ENCODE results near the gene RAD21L1.

The RAD21L1 gene

DNA sequence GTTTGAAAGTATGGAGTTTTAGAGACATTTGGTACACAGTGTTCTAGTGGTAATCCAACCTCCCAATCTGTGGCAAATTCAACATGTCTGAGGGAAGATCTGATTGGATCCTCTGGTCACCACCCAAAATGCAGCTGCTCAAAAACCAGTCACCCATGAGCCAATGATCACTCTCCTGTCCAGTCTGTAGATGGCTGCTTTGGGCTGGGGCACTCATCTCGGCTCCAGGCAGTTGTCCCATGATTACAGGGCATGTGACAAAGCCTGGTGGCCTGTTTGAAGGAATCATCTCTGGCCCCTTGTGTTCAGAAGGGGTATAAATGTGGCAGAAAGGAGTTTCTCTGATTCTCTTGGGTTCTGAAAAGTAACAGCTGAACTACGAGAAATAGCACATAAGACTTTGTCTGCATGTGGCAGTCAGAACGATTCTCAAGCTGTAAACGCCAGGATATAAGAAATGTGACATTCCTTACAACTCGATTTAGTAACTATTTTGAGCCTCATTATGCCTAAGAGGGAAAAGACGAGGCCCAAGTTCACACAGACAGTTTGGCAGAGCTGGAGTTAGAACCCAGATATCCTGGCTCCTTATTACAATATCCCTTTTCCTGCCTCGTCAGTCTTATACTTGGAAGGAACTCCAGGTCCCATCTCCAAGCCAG lies 26.5 kb upstream of the RAD21L1 start:
- peak overlapping the region; percentile 13 for H2AFZ ChIP-seq (ENCODE audit: low read length, unreplicated experiment)
- H3K4me3 ChIP-seq (ENCODE audit: low read depth, low read length), result no peak overlapping the region
- no peaks in the 10 kb centered on the region for H3K4me1 ChIP-seq (ENCODE audit: control insufficient read depth, insufficient read depth, low read length, unreplicated experiment)
- no peak overlapping the region for H3K27ac ChIP-seq (ENCODE audit: low read depth, low read length)
- no peaks in the 10 kb centered on the region for H3K36me3 ChIP-seq (ENCODE audit: insufficient read depth, low read length)
- H3K27me3 ChIP-seq (ENCODE audit: insufficient read depth, low read length), result peaks cover 24% of the 10 kb centered on the region
- H3K79me2 ChIP-seq (ENCODE audit: control insufficient read depth, insufficient read depth, low read length, unreplicated experiment), result no peaks in the 10 kb centered on the region

DNA sequence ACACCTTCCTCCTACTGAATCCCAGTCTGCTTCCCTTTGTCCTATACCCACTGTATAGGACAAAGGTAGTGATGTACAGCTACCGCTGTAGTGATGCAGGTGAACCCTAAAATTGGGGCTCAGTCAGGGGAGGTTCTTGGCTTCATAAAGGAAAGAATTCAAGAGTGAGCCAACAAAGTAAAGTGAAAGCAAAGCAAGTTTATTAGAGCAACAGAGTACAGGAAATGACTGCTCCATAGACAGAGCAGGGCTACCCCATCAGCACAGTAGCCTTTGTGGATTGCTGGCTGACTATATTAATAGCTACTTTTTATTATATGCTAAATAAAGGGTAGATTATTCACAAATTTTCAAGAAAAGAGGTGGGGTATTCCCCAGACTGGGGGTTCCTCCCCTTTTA lies 25.9 kb upstream of the RAD21L1 start:
- H3K4me1 ChIP-seq (ENCODE audit: control insufficient read depth, insufficient read depth, low read length, unreplicated experiment), result no peaks in the 10 kb centered on the region
- H3K36me3 ChIP-seq (ENCODE audit: insufficient read depth, low read length), result no peaks in the 10 kb centered on the region
- peak overlapping the region; percentile 13 for H2AFZ ChIP-seq (ENCODE audit: low read length, unreplicated experiment)
- peaks cover 18% of the 10 kb centered on the region for H3K27me3 ChIP-seq (ENCODE audit: insufficient read depth, low read length)
- no peaks in the 10 kb centered on the region for H3K79me2 ChIP-seq (ENCODE audit: control insufficient read depth, insufficient read depth, low read length, unreplicated experiment)
- H3K4me3 ChIP-seq (ENCODE audit: low read depth, low read length), result no peak overlapping the region
- H3K27ac ChIP-seq (ENCODE audit: low read depth, low read length), result no peak overlapping the region

DNA sequence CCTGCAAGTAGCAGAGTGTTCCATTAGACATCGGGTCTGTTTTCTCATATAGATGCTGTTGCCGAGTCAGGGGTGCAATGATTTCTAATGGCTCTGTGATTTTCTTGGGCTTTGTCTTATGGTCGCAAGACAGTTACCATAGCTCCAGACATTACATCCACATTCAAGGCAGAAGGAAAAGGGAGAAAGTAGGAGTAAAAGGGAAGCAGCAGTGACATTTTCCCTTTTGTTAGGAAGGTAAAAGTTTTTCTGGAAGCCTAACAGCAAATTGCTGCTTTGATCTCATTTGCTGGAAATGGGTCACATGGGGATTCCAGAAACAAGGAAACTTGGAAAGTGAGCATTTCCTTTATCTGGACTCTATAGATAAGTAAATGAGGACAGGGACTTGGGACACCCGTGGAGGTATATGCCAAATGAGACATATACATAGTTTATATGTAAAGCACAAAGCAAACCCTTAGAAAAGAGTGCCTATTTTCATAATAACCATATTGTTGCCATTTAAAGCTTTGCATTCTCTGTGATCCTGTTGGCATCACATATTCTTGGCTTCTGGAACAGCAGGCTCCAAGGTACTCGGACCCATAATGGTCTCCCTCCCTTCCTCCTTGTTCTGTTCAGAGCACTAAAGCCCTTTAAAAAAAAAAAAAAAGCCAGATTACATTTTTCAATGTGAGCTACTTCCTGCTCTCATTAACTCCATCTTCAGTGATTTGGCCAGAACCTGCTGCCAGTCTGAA lies 22.9 kb upstream of the RAD21L1 start, which contains the start of gene C20orf202:
TSS of gene C20orf202 (plus strand) at position 693 of the 743 bp plus-strand sequence. CDS start 132 bp downstream, outside the sequence.
- no peak within 1 kb of the TSS for H3K4me3 ChIP-seq (ENCODE audit: low read depth, low read length)
- H3K79me2 ChIP-seq (ENCODE audit: control insufficient read depth, insufficient read depth, low read length, unreplicated experiment), result no peaks in the 10 kb centered on the region
- no peak within 1 kb of the TSS for H3K27ac ChIP-seq (ENCODE audit: low read depth, low read length)
- H2AFZ ChIP-seq (ENCODE audit: low read length, unreplicated experiment), result no peak within 1 kb of the TSS
- H3K27me3 ChIP-seq (ENCODE audit: insufficient read depth, low read length), result peaks cover 6% of the 10 kb centered on the region
- H3K36me3 ChIP-seq (ENCODE audit: insufficient read depth, low read length), result no peaks in the 10 kb centered on the region
- H3K4me1 ChIP-seq (ENCODE audit: control insufficient read depth, insufficient read depth, low read length, unreplicated experiment), result no peaks in the 10 kb centered on the region

DNA sequence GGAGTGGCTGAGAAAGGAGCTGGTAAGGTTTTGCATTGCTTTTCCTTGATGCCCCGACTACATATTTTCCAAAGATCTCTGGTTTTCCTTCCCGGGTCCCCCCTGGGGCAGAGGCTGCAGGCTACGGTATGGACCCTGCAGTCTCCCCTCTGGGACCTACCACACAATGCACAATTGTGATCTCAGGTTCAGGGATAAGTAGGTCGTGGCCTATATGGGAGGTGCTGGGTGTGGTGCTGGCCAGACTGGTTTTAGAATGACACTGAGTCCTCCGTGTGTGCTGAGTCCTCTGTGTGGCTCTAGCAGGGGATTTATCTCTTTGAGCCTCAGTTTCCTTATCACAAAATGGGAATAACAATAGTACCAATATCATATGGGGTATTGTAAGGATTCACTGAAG lies 22.2 kb upstream of the RAD21L1 start:
- no peak overlapping the region for H3K4me3 ChIP-seq (ENCODE audit: low read depth, low read length)
- H2AFZ ChIP-seq (ENCODE audit: low read length, unreplicated experiment), result no peak overlapping the region
- no peak overlapping the region for H3K27ac ChIP-seq (ENCODE audit: low read depth, low read length)
- no peaks in the 10 kb centered on the region for H3K36me3 ChIP-seq (ENCODE audit: insufficient read depth, low read length)
- no peaks in the 10 kb centered on the region for H3K79me2 ChIP-seq (ENCODE audit: control insufficient read depth, insufficient read depth, low read length, unreplicated experiment)
- no peaks in the 10 kb centered on the region for H3K4me1 ChIP-seq (ENCODE audit: control insufficient read depth, insufficient read depth, low read length, unreplicated experiment)
- H3K27me3 ChIP-seq (ENCODE audit: insufficient read depth, low read length), result peaks cover 13% of the 10 kb centered on the region

DNA sequence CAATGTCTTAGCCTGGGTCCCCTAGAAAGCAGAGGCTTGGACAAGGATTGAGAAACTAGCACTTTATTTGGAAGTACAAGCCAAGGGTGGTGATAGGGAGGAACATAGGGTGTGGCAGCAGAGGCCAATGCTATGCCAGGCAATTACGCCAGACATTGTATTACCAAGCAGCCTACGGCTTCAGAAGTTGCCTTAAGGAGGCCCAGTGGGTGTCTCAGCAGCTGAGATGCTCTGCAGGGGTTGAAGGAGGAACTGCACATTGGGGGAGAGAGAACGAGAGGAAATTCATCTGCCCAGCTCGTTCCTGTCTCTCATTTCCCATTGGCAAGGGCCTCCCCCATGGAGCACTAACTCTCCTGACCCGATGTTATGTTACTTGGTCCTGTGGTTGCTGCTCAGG lies 21.7 kb upstream of the RAD21L1 start:
- H3K36me3 ChIP-seq (ENCODE audit: insufficient read depth, low read length), result no peaks in the 10 kb centered on the region
- no peaks in the 10 kb centered on the region for H3K4me1 ChIP-seq (ENCODE audit: control insufficient read depth, insufficient read depth, low read length, unreplicated experiment)
- H3K4me3 ChIP-seq (ENCODE audit: low read depth, low read length), result no peak overlapping the region
- H3K27me3 ChIP-seq (ENCODE audit: insufficient read depth, low read length), result peaks cover 17% of the 10 kb centered on the region
- H2AFZ ChIP-seq (ENCODE audit: low read length, unreplicated experiment), result no peak overlapping the region
- H3K27ac ChIP-seq (ENCODE audit: low read depth, low read length), result no peak overlapping the region
- H3K79me2 ChIP-seq (ENCODE audit: control insufficient read depth, insufficient read depth, low read length, unreplicated experiment), result no peaks in the 10 kb centered on the region

DNA sequence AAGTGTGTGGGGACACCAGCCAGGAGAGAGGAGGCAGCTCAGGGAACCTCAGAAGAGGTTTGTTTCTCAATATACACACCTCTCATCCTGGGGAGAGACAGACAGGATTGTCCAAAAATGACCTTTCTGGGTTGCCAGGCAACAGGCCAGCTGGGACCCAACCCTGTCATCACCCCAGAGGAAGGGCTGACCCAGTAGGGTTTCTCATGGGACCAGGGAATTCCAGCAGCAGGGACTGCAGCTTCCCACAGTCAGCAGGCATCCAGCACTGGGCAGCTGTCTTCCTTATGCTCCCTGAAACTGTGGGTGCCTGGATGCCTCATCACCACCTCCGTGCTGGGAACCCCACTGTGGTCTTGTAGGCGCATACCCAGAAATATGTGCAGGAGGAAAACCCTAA lies 21.3 kb upstream of the RAD21L1 start:
- Histone ChIP-seq H3K4me1 (ENCODE audit: control insufficient read depth, insufficient read depth, low read length, unreplicated experiment) (no peaks in the 10 kb centered on the region), H3K27me3 (ENCODE audit: insufficient read depth, low read length) (peaks cover 22% of the 10 kb centered on the region), H3K36me3 (ENCODE audit: insufficient read depth, low read length) (no peaks in the 10 kb centered on the region), H3K4me3 (ENCODE audit: low read depth, low read length) (no peak overlapping the region), H3K79me2 (ENCODE audit: control insufficient read depth, insufficient read depth, low read length, unreplicated experiment) (no peaks in the 10 kb centered on the region), H3K27ac (ENCODE audit: low read depth, low read length) (no peak overlapping the region), H2AFZ (ENCODE audit: low read length, unreplicated experiment) (no peak overlapping the region)

DNA sequence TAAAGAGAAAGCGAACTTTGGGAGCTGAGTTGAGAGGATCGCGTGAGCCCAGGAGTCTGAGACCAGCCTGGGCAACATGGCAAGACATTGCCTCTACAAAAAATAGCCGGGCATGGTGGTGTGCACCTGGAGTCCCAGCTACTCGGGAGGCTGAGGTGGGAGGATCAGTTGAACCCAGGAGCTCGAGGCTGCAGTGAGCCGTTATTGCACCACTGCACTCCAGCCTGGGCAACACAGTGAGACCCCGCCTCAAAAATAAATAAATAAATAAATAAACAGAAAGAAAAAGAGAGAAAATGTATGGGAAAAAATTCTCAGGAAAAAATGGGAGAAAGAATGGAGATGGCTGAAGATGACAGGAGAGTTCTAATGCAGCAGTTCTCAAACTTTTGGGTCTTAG lies 20.0 kb upstream of the RAD21L1 start:
- no peak overlapping the region for H3K27ac ChIP-seq (ENCODE audit: low read depth, low read length)
- H3K36me3 ChIP-seq (ENCODE audit: insufficient read depth, low read length), result no peaks in the 10 kb centered on the region
- peaks cover 23% of the 10 kb centered on the region for H3K27me3 ChIP-seq (ENCODE audit: insufficient read depth, low read length)
- H3K4me1 ChIP-seq (ENCODE audit: control insufficient read depth, insufficient read depth, low read length, unreplicated experiment), result no peaks in the 10 kb centered on the region
- H3K4me3 ChIP-seq (ENCODE audit: low read depth, low read length), result no peak overlapping the region
- no peak overlapping the region for H2AFZ ChIP-seq (ENCODE audit: low read length, unreplicated experiment)
- no peaks in the 10 kb centered on the region for H3K79me2 ChIP-seq (ENCODE audit: control insufficient read depth, insufficient read depth, low read length, unreplicated experiment)

DNA sequence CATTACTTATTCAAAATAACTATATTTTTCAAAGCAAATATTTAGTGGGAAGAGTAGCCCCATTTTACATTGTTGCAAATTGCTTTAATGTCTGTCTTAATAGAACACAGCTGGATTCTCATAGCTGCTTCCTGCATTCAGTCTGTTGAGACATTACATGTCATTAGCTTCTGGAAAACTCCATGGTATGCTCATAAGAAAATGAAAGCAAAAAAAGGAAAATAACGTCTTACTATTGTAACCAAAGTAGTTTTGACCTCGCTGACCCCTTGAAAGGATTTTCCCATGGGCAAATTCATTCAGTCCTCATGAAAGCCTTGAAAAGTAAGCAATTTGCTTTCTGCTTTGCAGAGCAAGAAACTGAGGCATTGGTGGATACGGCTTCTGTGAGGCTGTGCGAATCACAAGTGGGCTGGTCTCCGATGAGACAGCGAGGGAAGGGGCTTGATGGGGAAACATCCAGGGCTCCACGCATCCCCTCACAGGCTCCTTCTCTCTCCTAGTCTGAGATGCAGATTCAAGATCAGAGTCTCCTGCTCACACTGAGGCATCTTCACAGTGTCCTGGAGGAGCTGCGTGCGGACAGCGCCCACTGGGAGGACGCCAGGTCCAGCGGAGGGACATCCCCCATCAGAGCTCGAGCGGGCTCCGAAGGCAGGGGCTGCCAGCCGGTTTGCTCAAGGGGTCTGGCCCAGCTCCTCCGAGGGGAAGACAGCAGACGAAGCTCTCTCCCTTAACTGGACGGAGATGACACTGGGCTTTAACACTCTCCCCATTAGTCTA lies 19.3 kb upstream of the RAD21L1 start:
- no peak overlapping the region for H3K27ac ChIP-seq (ENCODE audit: low read depth, low read length)
- H2AFZ ChIP-seq (ENCODE audit: low read length, unreplicated experiment), result peak overlapping the region; percentile 83
- no peaks in the 10 kb centered on the region for H3K79me2 ChIP-seq (ENCODE audit: control insufficient read depth, insufficient read depth, low read length, unreplicated experiment)
- H3K4me3 ChIP-seq (ENCODE audit: low read depth, low read length), result peak overlapping the region; percentile 72
- H3K27me3 ChIP-seq (ENCODE audit: insufficient read depth, low read length), result peaks cover 23% of the 10 kb centered on the region
- no peaks in the 10 kb centered on the region for H3K36me3 ChIP-seq (ENCODE audit: insufficient read depth, low read length)
- H3K4me1 ChIP-seq (ENCODE audit: control insufficient read depth, insufficient read depth, low read length, unreplicated experiment), result no peaks in the 10 kb centered on the region

DNA sequence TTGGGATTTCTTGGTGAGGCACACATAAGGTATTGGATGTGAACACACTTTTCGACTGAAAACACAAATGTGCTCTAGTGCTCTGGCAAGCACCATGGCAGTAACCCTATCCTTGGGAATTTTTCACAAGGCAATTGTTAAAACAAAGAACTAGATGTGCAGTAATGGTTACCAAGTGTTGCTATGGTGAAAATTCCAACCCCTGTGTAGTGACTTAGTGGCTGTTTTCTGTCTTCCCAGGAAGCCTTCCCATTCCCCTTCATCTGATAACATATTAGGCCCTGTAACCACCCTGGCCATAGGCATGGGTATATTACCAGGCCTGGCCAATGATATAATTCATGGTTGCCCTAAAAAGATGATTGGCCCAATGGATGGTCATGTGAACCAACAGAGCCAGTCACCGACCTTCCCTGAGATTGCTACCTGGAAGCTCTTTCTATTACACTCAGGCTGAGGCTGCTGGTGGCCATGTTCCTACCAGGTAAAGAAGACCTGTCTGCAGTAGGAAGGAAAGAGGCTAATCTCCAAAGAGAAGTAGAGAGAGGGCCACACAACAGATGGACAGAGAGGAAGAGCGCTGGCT lies 18.5 kb upstream of the RAD21L1 start:
- no peak overlapping the region for H3K4me3 ChIP-seq (ENCODE audit: low read depth, low read length)

More for the DNA sequence above, 18.5 kb upstream of the RAD21L1 start:
- Histone ChIP-seq H3K27ac (ENCODE audit: low read depth, low read length) (no peak overlapping the region), H3K36me3 (ENCODE audit: insufficient read depth, low read length) (no peaks in the 10 kb centered on the region), H3K27me3 (ENCODE audit: insufficient read depth, low read length) (peaks cover 23% of the 10 kb centered on the region), H3K4me1 (ENCODE audit: control insufficient read depth, insufficient read depth, low read length, unreplicated experiment) (no peaks in the 10 kb centered on the region), H3K79me2 (ENCODE audit: control insufficient read depth, insufficient read depth, low read length, unreplicated experiment) (no peaks in the 10 kb centered on the region), H2AFZ (ENCODE audit: low read length, unreplicated experiment) (no peak overlapping the region)
